GM20431 (cell line): ENCODE data around the gene SLC35F4.
"Not testable (repeated sequence)": the region's sequence is repeated elsewhere in the genome, so short reads cannot be mapped to it uniquely, and the experiment has no call there.

Source experiments
- in situ Hi-C: fragments of 300-500 bp; cut with MseI, MboI; formaldehyde crosslinking; loops from one replicate; pipeline ENCODE4 v1.15.0; 2020; ENCODE audit warnings: low sequenced_read_pairs; ENCODE audit not compliant: unreplicated experiment

The SLC35F4 gene

GRCh38 chr14:57814726-57815125, 51.2 kb downstream of the SLC35F4 start:
- in situ Hi-C loops: no loop called here

- in situ Hi-C loops: no loop called here
Measured at GRCh38 chr14:57812741-57813140, 53.2 kb downstream of the SLC35F4 start.

GRCh38 chr14:57811998-57812546, 53.8 kb downstream of the SLC35F4 start:
- in situ Hi-C loops: no loop called here

GRCh38 chr14:57809808-57810207, 56.1 kb downstream of the SLC35F4 start:
- in situ Hi-C loops: no loop called here

- in situ Hi-C loops: no loop called here
Measured at GRCh38 chr14:57797160-57797559, 68.7 kb downstream of the SLC35F4 start.

GRCh38 chr14:57796556-57796955, 69.3 kb downstream of the SLC35F4 start:
- in situ Hi-C loops: no loop called here

GRCh38 chr14:57785058-57785457, 80.8 kb downstream of the SLC35F4 start:
- in situ Hi-C loops: no loop called here

- in situ Hi-C loops: no loop called here
Measured at GRCh38 chr14:57771801-57772200, 94.1 kb downstream of the SLC35F4 start.

- in situ Hi-C loops: no loop called here
Measured at GRCh38 chr14:57769863-57770523, 95.9 kb downstream of the SLC35F4 start.

GRCh38 chr14:57761800-57762199, 104.1 kb downstream of the SLC35F4 start:
- in situ Hi-C loops: no loop called here

GRCh38 chr14:57760896-57761295, 105.0 kb downstream of the SLC35F4 start:
- in situ Hi-C loops: no loop called here

- in situ Hi-C loops: no loop called here
Measured at GRCh38 chr14:57755018-57755521, 110.8 kb downstream of the SLC35F4 start.

- in situ Hi-C loops: no loop called here
Measured at GRCh38 chr14:57754527-57754926, 111.4 kb downstream of the SLC35F4 start.

GRCh38 chr14:57753821-57754220, 112.1 kb downstream of the SLC35F4 start:
- in situ Hi-C loops: no loop called here

GRCh38 chr14:57752142-57752695, 113.7 kb downstream of the SLC35F4 start:
- in situ Hi-C loops: not testable (repeated sequence)

- in situ Hi-C loops: no loop called here
Measured at GRCh38 chr14:57751400-57751799, 114.5 kb downstream of the SLC35F4 start.

GRCh38 chr14:57749267-57749666, 116.6 kb downstream of the SLC35F4 start:
- in situ Hi-C loops: no loop called here

- in situ Hi-C loops: no loop called here
Measured at GRCh38 chr14:57748279-57748678, 117.6 kb downstream of the SLC35F4 start.

GRCh38 chr14:57747036-57747435, 118.9 kb downstream of the SLC35F4 start:
- in situ Hi-C loops: no loop called here

GRCh38 chr14:57746563-57746962, 119.3 kb downstream of the SLC35F4 start:
- in situ Hi-C loops: no loop called here

GRCh38 chr14:57739516-57739915, 126.4 kb downstream of the SLC35F4 start:
- in situ Hi-C loops: no loop called here

- in situ Hi-C loops: no loop called here
Measured at GRCh38 chr14:57737598-57737997, 128.3 kb downstream of the SLC35F4 start.
